ENCODE data around the gene FERMT2.
A peak's percentile ranks its signal among the peaks of the same experiment; 100 is the strongest.

Gene FERMT2, protein sequence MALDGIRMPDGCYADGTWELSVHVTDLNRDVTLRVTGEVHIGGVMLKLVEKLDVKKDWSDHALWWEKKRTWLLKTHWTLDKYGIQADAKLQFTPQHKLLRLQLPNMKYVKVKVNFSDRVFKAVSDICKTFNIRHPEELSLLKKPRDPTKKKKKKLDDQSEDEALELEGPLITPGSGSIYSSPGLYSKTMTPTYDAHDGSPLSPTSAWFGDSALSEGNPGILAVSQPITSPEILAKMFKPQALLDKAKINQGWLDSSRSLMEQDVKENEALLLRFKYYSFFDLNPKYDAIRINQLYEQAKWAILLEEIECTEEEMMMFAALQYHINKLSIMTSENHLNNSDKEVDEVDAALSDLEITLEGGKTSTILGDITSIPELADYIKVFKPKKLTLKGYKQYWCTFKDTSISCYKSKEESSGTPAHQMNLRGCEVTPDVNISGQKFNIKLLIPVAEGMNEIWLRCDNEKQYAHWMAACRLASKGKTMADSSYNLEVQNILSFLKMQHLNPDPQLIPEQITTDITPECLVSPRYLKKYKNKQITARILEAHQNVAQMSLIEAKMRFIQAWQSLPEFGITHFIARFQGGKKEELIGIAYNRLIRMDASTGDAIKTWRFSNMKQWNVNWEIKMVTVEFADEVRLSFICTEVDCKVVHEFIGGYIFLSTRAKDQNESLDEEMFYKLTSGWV

DNA sequence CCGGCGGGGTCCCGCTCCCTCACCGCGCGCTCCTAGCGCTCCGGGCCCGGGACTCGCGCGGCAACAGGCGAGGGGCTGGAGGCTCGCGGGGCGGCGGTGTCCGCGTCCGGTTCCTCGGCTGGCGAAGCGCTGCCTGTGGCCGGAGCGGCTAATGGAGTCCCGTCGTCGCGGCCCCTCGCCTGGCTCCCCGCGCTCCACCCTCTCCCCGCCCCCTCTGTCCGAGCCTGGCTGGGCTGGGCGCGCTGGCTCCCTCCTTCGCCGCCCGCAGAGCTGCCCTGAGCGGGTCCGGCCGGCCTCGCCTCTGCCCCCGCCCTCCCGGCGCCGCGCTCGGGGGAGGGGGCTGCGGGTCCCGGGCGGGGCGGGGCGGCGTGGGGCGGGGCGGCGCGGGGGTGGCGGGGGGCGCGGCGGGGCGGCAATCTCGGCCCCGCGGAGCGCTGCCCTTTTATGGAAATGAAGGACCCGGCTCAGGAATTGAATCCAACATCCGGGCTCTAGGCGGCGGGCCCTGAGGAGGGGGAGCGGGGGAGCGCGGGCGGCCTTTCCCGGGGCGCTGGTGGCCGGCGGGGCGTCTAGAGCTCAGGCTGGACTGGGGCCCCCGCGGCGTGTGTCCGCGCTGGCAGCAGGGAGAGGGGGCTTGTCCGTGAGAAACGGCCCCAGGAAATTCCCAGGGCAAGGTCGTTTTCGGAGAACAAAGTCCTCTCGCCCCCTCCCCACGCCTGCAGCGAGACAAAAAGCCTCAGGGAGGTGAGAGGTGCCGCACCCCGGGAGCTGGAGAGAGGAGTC lies at the start of gene FERMT2:
Gene FERMT2, minus strand, starts transcription at position 153 of the 783 bp plus-strand sequence. CDS start 482 bp downstream, outside the sequence.
- DNase-seq (ENCODE audit: low spot score): peak; percentile 93

DNA sequence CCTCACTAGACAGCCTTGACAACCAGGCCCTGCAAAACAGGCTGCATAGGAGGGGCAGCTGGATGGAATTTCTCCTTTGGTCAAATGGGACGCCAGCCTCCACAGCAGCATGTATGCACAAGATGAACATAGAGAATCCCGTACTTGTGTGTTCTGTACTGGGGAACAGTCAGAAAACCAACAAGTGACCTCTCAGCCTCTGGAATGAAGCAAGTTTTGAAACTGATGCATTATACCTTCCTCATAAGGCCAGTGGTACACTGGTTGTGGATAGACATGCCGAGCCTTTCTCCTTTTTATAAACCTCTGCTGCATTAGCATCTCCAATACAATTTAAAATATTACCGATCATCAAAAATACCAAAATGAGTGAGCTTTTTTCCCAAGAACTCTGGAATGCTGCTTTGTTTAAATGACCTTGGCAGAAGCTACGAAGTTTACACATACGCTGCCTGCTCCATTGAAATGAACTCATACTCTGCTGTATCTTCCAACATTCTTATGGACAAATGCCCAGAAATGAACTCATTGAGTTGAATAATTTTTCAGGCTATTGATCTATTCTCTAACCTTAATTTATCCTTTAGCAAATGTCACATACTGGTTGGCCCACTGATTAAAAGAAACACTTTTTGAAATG lies 47.6 kb upstream of the FERMT2 start:
- DNase-seq (ENCODE audit: low spot score): no peak

DNA sequence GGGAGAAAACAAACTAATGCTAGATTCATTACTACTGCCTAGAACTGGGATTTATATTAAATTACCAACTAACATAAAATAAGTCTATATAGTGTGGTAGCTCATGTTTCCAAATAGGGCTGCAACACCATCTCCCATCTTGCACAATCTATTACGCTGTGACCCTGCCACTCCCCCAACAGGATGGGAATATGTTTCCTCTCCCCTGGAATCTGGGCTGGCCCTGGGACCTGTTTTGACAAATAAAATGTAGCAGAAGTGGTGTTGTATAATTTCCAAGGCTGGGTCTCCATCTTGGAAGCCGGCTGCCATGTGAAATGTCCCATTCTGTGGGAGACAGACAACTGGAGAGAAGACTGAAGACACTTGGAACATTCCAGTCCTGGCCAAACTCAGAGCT lies 45.6 kb upstream of the FERMT2 start:
- no peak for DNase-seq (ENCODE audit: low spot score)

DNA sequence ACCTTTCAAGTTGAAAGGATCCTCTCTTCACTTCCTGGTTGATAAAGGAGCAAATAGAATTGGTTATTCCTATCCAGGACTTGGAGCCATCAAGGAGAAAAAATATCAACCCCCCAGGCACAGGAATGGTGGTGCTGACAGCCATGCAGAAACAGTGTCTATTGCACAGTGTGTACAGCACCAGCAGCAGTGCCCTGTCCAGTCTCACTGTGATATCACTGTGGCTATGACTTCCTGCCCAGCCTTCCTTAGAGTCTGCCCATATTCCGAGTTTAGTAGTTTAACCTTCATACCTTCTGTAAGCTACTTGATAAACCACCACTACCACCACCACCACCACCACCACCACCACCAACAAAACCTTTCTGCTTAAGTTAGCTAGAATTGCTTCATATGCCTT lies 45.1 kb upstream of the FERMT2 start:
- DNase-seq (ENCODE audit: low spot score): no peak

DNA sequence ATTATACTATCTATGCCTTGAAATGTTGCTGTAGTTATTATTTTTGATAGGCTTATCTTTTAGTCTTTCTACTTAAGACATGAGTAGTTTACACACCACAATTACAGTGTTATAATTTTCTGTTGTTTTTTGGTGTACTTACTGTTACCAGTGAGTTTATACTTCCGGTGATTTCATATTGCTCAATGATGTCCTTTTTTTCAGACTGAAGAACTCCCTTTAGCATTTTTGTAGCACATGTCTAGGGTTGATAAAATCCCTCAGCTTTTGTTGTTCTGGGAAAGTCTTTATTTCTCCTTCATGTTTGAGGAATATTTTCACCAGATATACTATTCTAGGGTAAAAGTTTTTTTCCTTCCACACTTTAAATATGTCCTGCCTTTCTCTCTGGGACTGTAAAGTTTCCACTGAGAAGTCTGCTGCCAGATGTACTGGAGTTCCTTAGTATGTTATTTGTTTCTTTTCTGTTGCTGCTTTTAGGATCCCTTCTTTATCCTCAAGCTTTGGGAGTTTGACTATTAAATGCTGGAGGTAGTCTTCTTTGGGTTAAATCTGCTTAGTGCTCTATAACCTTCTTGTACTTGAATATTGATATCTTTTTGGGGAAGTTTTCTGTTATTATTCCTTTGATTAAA lies 41.5 kb upstream of the FERMT2 start:
- DNase-seq (ENCODE audit: low spot score): no peak

DNA sequence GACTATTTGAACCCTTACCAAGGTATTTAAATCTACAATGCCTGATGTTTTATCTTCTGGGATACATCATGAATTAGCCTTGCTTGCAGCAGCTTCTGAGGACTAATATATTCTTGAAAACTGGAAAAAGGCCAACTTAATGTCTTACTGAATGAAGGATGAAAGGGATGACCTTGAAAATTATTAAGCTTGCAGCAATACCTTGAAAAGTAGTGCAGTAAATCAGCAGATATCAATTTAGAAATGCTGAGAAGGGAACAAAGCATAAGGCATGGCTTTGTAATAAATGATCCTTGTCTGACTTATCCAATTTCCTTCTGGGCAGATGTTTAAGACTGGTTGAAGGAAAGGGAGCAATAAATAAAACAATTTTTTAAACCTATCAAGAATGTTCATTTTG lies 37.3 kb upstream of the FERMT2 start:
- DNase-seq (ENCODE audit: low spot score): no peak

DNA sequence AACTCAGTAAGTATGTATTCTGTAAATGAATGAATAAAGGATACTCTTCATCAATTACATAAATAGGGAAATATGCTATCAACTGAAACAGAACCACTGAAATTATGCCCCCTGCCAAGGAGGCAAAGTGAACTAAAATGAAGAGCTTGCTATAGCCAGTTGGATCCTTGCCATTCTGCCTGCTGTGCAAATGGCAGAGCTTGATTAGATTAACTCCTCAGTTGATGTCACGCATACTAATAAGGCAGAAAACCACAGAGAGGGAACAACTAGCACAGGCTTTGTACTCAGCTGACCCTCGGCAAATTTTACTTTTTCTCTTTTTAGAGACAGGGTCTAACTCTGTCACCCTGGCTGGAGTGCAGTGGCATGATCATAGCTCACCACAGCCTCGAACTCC lies 36.7 kb upstream of the FERMT2 start:
- no peak for DNase-seq (ENCODE audit: low spot score)

DNA sequence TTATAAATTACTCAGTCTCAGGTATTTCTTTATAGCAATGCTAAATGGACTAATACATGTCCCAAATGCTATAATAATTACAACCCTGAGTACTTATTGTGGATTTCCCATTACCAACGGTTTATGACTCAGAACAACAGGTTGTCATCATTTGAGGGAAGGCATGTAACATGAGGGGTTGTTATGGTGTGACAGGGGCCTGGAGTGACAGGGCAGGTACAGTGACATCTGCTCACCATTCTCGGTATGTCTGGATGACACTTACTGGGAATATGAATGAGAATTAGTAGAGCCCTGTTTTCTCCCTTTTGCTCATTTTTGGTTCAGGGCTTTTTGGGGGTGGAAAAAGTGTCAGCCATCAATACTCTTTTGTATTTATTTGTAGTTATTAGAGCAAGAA lies 36.2 kb upstream of the FERMT2 start:
- no peak for DNase-seq (ENCODE audit: low spot score)

DNA sequence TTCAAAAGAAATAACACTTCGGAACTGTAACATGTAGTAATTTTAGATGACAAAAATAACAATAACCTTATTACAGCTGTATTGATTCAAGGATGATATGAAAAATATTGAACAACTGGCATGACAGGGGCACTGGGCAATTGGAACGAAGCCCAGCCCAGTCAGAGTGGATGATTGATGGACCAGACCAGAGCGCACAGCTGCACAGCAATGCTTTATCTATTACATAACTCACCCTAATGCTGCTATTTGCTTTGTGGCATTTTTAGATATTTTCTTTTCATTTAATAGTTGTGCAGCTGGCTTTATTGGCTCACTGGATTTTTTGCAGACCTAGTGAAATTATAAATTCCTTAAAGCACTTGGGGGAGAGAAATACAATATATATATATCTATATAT lies 26.9 kb upstream of the FERMT2 start:
- no peak for DNase-seq (ENCODE audit: low spot score)

DNA sequence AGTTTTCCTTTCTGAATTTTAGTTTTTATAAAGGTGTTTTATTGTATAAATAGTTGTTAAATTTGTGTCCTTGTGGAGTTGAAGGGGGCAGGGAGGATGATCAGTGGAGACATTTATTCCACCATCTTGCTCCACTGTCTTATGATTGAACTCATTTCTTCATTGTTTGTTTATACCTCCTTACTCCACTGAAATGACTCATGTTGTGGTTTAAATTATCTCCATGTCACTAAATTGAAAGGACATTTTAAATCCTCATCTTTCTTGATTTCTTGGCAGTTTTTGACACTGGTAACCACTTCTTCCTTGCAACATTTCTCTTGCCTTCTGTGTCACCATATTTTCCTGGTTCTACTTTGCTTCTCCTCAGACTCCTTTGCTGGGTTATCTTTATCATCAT lies 23.6 kb upstream of the FERMT2 start:
- no peak for DNase-seq (ENCODE audit: low spot score)

DNA sequence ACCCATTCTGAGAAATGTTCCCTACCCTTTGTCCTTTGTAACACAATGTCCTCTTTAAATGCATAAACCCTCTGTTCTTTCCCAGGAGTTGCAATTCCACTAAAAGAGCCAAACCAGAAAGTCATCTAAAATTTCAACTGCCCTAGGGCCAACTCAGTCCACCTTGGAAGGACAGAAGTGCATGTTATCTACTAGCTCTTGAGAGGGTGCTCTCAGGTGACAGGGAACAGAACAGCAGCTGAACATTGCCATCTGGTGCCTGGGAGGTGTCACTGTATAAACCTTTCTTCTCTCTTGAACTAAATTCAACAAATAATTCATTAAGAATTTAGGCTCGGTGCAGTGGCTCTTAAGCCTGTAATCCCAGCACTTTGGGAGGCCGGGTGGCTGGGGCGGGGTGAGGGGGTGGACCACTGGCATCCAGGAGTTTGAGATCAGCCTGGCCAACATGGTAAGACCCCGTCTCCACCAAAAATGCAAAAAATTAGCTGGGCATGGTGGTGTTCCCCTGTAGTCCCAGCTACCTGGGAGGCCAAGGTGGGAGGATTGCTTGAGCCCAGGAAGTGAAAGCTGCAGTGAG lies 10.3 kb upstream of the FERMT2 start:
- DNase-seq (ENCODE audit: low spot score): no peak

DNA sequence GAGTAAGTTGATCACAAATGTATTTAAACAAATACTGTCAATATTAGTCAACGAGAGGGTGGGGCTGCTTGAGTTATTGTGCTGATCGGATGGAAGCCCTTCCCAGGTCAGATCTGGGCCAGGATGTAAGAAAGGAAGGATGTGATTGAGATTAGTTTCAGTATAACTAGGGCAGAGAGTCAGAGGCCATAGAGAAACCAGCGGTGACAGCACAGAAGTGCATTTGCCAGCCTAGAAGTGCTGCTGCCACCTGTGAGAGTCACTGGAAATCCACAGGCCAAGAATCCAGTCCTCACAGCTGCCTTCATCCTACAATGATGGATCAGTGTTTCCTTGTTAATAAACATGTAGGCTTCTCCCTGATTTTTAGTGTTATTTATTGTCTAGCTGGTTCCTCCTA lies 9.8 kb upstream of the FERMT2 start:
- no peak for DNase-seq (ENCODE audit: low spot score)

DNA sequence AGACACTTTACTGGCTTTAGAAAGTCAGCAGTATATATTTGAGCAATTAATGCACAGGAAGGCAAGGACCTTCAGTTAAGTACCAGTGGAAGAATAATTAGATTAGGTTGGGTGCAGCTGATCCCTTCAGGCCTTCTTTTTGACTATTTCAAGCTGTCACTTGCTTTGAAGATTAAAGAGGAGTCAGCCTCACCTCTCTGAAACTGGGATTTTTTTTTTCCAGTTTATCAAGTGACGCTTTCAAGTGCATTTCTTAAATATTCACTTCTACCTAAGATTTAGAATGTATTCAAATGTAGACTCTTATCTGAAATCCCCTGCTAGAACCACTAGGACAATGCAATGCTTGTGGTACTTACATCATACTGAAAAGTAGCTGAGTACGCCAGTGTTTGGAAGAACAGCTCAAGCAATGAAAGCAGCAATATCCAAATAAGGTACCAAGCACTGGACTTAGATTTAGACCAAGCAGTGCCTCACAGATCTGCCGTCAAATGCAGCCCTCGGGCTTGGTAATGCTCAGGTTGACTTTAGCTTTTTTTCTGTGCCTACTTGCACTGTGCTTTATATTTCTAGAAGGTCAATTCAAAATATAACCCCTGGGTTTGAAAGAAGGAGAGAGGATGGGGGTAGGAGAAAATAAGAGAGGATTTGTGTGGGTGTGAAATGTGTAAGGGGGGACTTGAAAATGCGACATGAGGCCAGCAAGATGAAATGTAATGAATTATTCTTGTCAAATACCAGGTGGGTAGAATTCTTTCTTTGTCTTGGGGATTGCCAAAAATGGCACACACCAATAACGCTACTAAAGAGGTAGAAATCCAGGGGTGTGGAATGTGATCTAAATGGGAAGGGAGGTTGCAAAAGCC lies 3.7 kb upstream of the FERMT2 start:
- no peak for DNase-seq (ENCODE audit: low spot score)

DNA sequence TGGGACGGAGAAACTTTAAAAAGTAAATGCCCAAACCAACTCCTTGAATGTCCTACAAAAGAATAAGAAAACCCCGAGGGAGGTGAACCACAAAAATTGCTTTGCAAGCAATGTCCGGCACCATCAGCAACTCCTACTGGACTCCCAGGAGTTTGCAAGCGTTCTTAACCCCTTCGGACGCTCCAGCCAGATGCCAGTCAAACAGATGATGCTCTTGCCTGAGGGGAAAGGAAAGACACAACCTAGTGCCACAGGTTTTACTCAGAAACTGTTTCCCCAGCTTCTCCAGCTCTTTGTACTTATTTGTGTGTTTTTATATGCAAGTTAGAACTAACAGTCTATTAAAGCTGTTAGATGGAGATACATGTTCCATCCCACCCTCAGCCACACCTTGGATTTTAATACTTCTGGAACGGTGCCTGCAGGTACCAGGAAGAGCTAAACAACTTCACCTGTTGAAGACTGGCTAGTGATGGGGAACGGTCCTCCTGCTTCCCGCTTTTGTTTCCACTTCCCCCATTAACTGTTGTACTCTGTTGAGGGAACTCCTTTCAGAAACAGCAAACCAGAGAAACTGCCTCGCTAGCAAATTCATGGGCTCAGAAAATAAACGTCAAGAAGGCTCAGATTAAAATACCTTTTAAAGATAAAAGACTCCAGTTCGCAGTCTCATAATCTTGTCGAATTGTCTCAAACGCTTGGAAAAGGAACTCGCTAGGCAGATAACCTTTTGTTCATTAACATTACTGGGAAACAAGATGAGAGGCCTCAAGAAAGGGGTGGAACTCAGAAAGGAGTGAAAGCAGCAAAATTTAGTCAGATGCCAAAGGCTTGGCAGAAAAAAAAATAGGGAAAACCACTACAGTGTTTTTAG lies 1.1 kb upstream of the FERMT2 start:
- no peak for DNase-seq (ENCODE audit: low spot score)

DNA sequence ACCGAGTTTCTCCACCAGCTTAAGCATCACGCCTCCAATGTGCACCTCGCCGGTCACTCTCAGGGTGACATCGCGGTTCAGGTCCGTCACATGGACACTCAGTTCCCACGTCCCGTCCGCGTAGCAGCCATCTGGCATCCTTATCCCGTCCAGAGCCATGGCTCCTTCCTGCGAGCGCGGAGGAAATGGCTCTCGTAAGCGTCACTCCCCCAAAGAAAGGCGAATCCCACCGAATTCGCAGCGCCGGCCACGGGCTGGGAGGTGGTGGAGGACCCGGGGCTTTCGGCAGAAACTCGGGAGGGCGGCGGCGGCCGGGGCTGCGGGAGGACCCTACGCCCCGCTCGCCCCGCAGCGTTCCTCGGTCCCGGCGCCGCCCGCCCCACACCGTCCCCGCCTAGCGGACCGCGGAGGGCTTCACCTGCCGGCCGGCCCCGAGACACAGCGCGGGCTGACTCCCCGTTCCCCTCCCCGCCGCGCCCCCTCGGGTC lies 396 bp downstream of the FERMT2 start:
- peak; percentile 82 for DNase-seq (ENCODE audit: low spot score)

DNA sequence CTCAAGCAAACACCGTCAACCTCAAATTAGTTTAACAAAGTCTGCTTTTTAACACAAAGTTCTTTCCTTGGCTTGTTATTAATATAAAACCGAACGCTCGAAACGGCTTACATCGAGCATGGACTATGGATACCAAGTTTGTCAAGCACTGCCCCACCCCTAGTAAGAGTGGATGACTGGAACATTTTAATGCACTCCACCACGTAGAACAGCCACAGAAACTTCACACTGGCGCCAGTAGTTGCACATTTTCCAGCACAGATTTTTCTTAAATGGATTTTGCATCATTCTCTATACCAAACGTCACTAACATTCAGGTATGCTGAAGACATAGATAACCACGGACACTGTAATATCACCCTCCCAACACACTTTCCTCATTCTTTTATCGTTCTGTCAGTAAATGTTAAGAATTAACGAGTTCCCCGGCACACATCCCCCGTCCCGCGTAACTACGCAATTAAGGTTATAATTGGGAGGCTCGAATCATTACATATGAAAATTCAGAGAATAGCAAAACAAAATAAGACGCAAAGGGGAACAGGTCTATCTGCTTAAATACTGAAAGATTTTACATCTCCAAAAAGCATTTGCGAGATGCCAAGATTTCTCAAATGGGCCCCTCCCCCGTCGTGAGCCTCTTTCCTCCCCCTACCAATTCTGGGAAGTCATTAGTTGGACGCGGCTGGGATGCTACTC lies 990 bp downstream of the FERMT2 start:
- no peak for DNase-seq (ENCODE audit: low spot score)

DNA sequence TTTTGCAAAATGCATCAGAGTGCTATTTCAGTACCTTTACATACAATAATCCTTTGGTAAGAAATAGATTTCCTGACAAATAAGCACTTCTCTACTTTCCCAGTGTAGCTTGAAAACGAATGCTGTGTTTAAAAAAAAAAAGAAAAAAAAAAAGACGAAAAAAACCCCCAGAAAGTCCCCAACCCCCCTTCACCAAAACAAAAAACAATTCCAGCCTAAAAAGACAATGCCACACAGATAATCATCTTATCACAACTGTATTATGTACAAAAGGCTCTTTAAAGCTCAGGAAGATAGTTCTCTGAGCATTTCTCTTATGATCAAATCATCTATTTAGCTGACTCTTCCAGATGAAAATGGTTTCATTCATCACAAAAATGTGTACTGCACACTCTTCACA lies 1.6 kb downstream of the FERMT2 start:
- no peak for DNase-seq (ENCODE audit: low spot score)

DNA sequence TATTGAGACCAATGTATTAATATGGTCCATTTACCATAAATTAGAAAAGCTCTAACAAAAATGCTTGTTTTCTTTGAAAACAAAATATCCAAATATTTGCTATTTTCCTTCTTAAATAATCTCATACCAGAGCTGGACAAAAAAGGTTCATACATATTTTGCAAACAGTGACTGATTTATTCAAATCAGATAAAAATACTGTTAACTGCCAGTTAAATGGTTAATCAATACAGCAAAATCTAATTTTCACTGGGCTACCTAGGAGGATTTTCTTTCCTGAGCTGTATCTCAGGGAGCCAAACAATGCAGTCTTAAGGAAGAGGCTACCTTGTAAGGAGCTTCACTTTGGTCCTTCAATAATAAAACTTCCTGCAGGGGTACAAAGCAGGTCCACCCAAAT lies 2.0 kb downstream of the FERMT2 start:
- DNase-seq (ENCODE audit: low spot score): no peak

DNA sequence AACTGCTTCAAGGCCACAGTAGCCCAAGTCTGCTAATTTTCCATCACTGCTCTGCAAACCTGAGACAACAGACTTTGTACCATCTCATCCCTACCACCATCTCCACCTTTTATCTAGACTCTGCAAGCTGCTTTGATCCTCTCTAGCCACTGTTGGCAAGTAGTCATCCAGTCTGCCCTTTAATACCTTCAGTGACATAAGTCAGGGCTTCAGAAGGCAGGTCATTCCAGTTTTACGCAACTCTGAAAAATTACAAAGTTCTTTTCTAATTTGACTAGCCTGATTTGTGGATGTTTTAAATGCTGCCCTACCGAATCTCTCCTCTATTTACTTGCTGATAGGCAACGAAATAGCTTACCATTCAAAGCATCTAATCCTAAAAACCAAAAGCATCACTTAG lies 2.8 kb downstream of the FERMT2 start:
- no peak for DNase-seq (ENCODE audit: low spot score)

All from left forelimb (tissue), 1 donor.